ENCODE results near the gene ANKS1B.

Gene ANKS1B

DNA sequence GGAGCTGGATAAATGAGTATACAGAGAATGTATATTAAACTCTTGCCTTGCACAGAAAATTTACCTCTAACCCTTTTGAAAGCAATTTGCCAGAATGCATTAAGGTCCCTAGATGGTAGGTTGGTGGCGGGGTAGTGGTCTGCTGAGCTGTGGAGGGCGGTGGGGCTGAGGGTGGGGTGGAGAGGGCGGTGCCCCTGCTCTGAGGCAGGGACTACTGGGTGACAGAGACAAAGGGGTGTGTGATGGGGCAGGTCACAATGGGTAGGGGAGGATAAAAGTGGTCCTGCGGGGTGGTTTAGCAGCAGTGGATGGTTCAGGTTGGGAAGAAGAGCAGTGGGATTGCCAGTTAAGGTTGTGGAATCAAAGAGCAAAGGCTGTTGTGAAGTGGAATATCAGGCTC is 337.3 kb downstream of the ANKS1B start, which contains the start of gene GARIN6:
Gene GARIN6 (plus strand): TSS at position 301 of the 400 bp plus-strand sequence. CDS start 422 bp downstream, outside the sequence.
- TF ChIP-seq CTCF (IDR thresholded peaks at IDR 0.05) = no peak

GRCh38 chr12:99644629-99645028 is 340.1 kb downstream of the ANKS1B start:
- TF ChIP-seq CTCF (IDR thresholded peaks at IDR 0.05) = no peak

DNA sequence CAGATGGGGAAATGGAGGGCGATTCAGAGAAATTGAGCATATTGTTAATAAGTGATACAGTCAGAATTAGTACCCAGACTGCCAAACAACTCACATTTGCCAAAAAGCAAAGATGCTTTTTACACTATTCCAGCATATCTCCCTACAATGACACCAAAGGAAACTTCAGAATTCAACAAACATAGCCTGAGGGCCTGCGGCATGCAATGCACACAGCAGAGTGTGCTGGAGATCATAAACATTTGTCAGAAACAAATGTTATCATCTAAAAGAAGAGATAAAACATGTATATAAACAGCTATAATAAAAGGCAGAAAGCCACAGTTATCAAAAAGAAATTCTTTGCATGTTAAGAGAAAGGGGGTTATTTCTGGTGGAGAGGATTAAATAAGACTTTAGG is 357.3 kb downstream of the ANKS1B start:
- TF ChIP-seq CTCF (IDR thresholded peaks at IDR 0.05) = no peak

DNA sequence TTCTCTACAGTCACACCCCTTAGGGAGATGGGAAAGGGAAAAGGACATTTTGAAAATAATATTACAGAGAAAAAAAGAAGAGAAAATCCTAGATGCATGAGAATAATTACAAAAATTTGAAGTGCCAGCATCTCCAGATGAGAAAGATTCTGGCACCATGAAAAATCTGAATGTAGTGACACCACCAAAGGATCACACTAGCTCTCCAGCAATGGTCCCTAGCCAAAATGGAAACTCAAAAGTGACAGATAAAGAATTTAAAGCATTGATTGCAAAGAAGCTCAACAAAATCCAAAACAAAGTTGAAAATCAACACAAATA is 364.6 kb downstream of the ANKS1B start:
- 0 out of 2 replicates have a peak, but pooled peaks have one; percentile 3 for TF ChIP-seq CTCF (IDR thresholded peaks at IDR 0.05)

- TF ChIP-seq CTCF (IDR thresholded peaks at IDR 0.05) = peak; percentile 83
Observed at GRCh38 chr12:99619389-99620158, 365.2 kb downstream of the ANKS1B start.

GRCh38 chr12:99618657-99619056 is 366.1 kb downstream of the ANKS1B start:
- TF ChIP-seq CTCF (IDR thresholded peaks at IDR 0.05) = no peak

DNA sequence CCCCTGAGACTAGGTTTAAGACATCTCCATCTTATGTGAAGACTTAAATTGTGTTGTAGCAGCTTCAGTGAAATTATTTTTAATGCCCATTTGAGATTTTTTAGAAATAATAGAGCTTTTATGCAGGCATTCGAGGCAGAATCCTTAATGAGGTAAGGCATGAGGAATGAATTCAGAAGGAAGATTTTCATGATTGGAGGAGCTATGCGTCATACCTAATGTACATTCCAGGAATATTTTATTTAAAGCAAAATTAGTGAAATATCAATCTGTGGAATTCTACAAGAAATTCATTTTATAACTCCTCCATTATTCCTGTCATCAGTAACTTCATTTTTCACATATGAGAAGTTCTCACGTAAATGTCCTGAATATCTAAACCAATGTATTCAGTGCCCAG is 373.1 kb downstream of the ANKS1B start:
- no peak for TF ChIP-seq CTCF (IDR thresholded peaks at IDR 0.05)

DNA sequence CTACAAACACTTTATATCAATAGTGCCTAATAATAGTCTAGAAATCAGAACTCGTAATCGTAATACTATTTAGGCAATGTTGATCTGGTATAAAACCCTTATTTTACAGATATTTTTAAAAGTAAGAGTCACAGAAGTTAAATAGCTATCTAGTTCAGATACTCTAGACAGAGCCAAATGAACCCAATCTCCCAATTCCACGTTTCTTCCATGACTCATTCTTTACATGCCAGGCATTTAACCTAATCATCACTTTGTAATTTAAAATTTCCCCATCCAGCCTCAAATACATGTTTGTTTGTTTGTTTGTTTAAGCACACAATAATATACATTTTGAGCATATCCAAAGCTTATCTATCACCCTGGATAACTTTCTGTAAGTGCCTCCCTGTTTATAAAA is 373.6 kb downstream of the ANKS1B start:
- TF ChIP-seq CTCF (IDR thresholded peaks at IDR 0.05) = no peak
